HFF-Myc (cell line): ENCODE measurements around the gene EEA1.

ENCODE experiments used
- DNase-seq: peaks from one replicate; pipeline ENCODE4 v3.0.0-alpha.2; 2011; ENCODE audit warnings: low read depth; ENCODE audit errors: extremely low read depth
- H3K4me3 ChIP-seq: replicated peaks from 2 replicates; pipeline ENCODE4 v1.5.1; 2011; ENCODE audit warnings: low read depth, mild to moderate bottlenecking, control low read depth, low read length
- TF ChIP-seq, protein P1 (sequence below): IDR thresholded peaks from 2 replicates; pipeline ENCODE4 v1.5.1; 2012; ENCODE audit warnings: mild to moderate bottlenecking, low read depth, low read length, control low read depth; ENCODE audit errors: missing control alignments

The EEA1 gene

GRCh38 chr12:92721130-92721529 lies 208.0 kb downstream of the EEA1 start:
- TF ChIP-seq, protein P1, sequence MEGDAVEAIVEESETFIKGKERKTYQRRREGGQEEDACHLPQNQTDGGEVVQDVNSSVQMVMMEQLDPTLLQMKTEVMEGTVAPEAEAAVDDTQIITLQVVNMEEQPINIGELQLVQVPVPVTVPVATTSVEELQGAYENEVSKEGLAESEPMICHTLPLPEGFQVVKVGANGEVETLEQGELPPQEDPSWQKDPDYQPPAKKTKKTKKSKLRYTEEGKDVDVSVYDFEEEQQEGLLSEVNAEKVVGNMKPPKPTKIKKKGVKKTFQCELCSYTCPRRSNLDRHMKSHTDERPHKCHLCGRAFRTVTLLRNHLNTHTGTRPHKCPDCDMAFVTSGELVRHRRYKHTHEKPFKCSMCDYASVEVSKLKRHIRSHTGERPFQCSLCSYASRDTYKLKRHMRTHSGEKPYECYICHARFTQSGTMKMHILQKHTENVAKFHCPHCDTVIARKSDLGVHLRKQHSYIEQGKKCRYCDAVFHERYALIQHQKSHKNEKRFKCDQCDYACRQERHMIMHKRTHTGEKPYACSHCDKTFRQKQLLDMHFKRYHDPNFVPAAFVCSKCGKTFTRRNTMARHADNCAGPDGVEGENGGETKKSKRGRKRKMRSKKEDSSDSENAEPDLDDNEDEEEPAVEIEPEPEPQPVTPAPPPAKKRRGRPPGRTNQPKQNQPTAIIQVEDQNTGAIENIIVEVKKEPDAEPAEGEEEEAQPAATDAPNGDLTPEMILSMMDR = no peak
- DNase-seq = no peak
- no peak overlapping the region for H3K4me3 ChIP-seq
